Trophoblast cell (in vitro differentiated cells and primary cell): Measurements from ENCODE around the gene SLC6A18.

ENCODE experiments used
- DNase-seq, 2 donors: peaks; one replicate each; pipeline ENCODE4 v3.0.0-alpha.2; 2016
- H2AFZ ChIP-seq: 2 replicates; pipeline ENCODE4 v1.6.1; 2013; ENCODE audit warnings: low read length, moderate library complexity, mild to moderate bottlenecking; ENCODE audit not compliant: insufficient read depth, poor library complexity
- H2AK5ac ChIP-seq: 2 replicates; pipeline ENCODE4 v1.6.1; 2013; ENCODE audit warnings: mild to moderate bottlenecking, low read length
- H2BK120ac ChIP-seq: 2 replicates; pipeline ENCODE4 v1.6.1; 2013; ENCODE audit warnings: low read length, mild to moderate bottlenecking, moderate library complexity; ENCODE audit not compliant: insufficient read depth, poor library complexity
- H2BK12ac ChIP-seq: 2 replicates; pipeline ENCODE4 v1.6.1; 2013; ENCODE audit warnings: mild to moderate bottlenecking, low read length, moderate library complexity
- H2BK5ac ChIP-seq: 2 replicates; pipeline ENCODE4 v1.6.1; 2013; ENCODE audit warnings: low read length, low read depth, moderate library complexity, mild to moderate bottlenecking; ENCODE audit not compliant: poor library complexity
- H3K14ac ChIP-seq: 2 replicates; pipeline ENCODE4 v1.6.1; 2013; ENCODE audit warnings: mild to moderate bottlenecking, low read length
- H3K18ac ChIP-seq: 2 replicates; pipeline ENCODE4 v1.6.1; 2013; ENCODE audit warnings: mild to moderate bottlenecking, low read length
- H3K23ac ChIP-seq: 2 replicates; pipeline ENCODE4 v1.6.1; 2013; ENCODE audit warnings: low read length
- H3K27ac ChIP-seq: 2 replicates; pipeline ENCODE4 v1.5.1; 2013; ENCODE audit warnings: low read depth, mild to moderate bottlenecking, inconsistent platforms, low read length, moderate library complexity
- H3K27me3 ChIP-seq: 2 replicates; pipeline ENCODE4 v1.6.1; 2013; ENCODE audit warnings: inconsistent platforms, mild to moderate bottlenecking, low read length, moderate library complexity; ENCODE audit not compliant: insufficient read depth
- H3K36me3 ChIP-seq, 2 experiments: 1 replicate in 1 of 2; 2 replicates in 1 of 2; pipeline ENCODE4 v1.6.1; 2013; ENCODE audit warnings: low read length in 2 of 2, mild to moderate bottlenecking in 2 of 2, moderate library complexity in 1 of 2; ENCODE audit not compliant: insufficient read depth in 2 of 2, control insufficient read depth in 1 of 2
- H3K4ac ChIP-seq: 2 replicates; pipeline ENCODE4 v1.6.1; 2013; ENCODE audit warnings: low read depth, mild to moderate bottlenecking, low read length, moderate library complexity
- H3K4me1 ChIP-seq, 2 experiments: 1 replicate in 1 of 2; 2 replicates in 1 of 2; pipeline ENCODE4 v1.6.1; 2013; ENCODE audit warnings: low read length in 2 of 2, mild to moderate bottlenecking in 2 of 2, moderate library complexity in 1 of 2; ENCODE audit not compliant: insufficient read depth in 2 of 2, control insufficient read depth in 1 of 2
- H3K4me2 ChIP-seq: 2 replicates; pipeline ENCODE4 v1.6.1; 2013; ENCODE audit warnings: inconsistent platforms, mild to moderate bottlenecking, low read length, moderate library complexity
- H3K4me3 ChIP-seq: 2 replicates; pipeline ENCODE4 v1.5.1; 2013; ENCODE audit warnings: mild to moderate bottlenecking, low read depth, low read length, inconsistent platforms
- H3K79me1 ChIP-seq: one replicate; pipeline ENCODE4 v1.6.1; 2013; ENCODE audit warnings: low read length
- H3K79me2 ChIP-seq: 2 replicates; pipeline ENCODE4 v1.6.1; 2013; ENCODE audit warnings: low read length, mild to moderate bottlenecking; ENCODE audit not compliant: control insufficient read depth, insufficient read depth, poor library complexity
- H3K9ac ChIP-seq: 2 replicates; pipeline ENCODE4 v1.6.1; 2013; ENCODE audit warnings: mild to moderate bottlenecking, low read length
- H3K9me3 ChIP-seq: 2 replicates; pipeline ENCODE4 v1.6.1; 2013; ENCODE audit warnings: low read depth, mild to moderate bottlenecking, control low read depth, inconsistent platforms, low read length; ENCODE audit not compliant: insufficient read depth
- H4K12ac ChIP-seq: 2 replicates; pipeline ENCODE4 v1.6.1; 2013; ENCODE audit warnings: low read depth, mild to moderate bottlenecking, low read length, moderate library complexity
- H4K8ac ChIP-seq: 2 replicates; pipeline ENCODE4 v1.6.1; 2013; ENCODE audit warnings: low read depth, mild to moderate bottlenecking, low read length, moderate library complexity
- H4K91ac ChIP-seq: one replicate; pipeline ENCODE4 v1.6.1; 2013; ENCODE audit warnings: low read depth, mild to moderate bottlenecking, low read length, moderate library complexity
- WGBS: extraction: QIAGEN DNeasy Blood & Tissue Kit; methylation state at CpG from one replicate; pipeline ENCODE4 v1.1.7; 2013; ENCODE audit warnings: missing lambda C conversion rate; ENCODE audit not compliant: insufficient read length, insufficient coverage; ENCODE audit errors: extremely low coverage; 5-methylcytosine and 5-hydroxymethylcytosine counted together

SLC6A18 gene

DNA sequence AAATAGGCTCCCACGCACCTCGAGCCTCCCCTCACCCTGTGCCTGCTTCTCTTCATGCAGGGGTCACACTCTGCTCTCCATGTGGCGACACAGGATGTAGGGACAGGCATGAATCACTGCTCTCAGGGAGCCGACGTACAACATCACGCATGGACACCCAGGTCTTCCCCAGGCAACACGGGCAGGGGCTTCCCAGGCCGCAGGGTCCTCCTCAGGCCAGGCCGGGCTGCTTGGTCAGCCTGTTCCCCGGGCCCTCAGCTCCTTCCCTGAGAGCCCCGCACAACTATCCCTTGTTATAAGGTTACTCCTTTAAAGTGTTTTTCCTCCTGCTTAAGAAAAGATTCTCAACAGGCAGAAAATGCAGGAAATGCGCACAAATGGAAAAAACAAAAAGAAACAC lies 1.1 kb downstream of the SLC6A18 start:
- no CpG with 5 or more reads among the region's 12 CpGs for WGBS
- Histone ChIP-seq H3K79me2 (no peaks in the 10 kb centered on the region), H2AFZ (no peak overlapping the region)

DNA sequence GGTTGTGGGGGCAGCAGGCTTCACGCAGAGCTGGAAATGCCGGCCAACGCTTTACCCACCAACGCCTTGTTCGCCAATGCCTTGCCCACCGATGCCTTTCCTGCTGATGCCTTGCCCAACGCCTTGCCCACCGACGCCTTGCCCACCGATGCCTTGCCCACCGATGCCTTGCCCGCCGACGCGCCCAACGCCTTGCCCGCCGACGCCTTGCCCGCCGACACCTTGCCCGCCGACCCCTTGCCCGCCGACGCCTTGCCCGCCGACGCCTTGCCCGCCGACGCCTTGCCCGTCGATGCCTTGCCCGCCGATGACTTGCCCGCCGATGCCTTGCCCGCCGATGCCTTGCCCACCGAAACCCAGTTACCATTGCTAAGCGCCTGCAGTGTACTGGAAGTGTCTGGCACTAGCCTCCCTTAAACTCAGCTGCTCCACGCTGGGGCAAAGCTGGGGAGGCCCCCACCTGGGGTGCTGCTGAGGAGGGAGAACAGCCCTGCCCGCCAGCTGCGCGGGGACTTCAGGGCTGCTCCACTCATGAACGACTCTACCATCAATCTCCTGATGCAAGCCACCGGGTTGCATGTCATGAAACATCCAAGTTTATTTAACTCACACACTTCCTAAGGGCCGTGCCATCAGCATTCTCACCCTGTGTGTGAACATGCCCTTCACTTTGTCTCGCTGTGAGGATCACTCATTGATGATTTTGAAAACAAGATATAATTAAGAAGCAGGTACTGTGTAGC lies 1.8 kb downstream of the SLC6A18 start:
- no peak overlapping the region for H3K23ac ChIP-seq
- no peaks in the 10 kb centered on the region for H3K27me3 ChIP-seq
- no peak overlapping the region for H3K27ac ChIP-seq
- no peaks in the 10 kb centered on the region for H3K4me1 ChIP-seq
- H3K4me3 ChIP-seq, result no peak overlapping the region
- no peak overlapping the region for H4K91ac ChIP-seq
- no CpG with 5 or more reads among the region's 50 CpGs for WGBS
- no peak overlapping the region for H2AK5ac ChIP-seq
- no peak overlapping the region for H3K18ac ChIP-seq
- no peaks in the 10 kb centered on the region for H3K79me2 ChIP-seq
- DNase-seq, result no peak
- H2BK5ac ChIP-seq, result no peak overlapping the region
- H3K9me3 ChIP-seq, result peaks cover 8% of the 10 kb centered on the region
- no peak overlapping the region for H3K4ac ChIP-seq
- no peak overlapping the region for H2BK12ac ChIP-seq
- no peak overlapping the region for H4K12ac ChIP-seq
- H3K9ac ChIP-seq, result no peak overlapping the region
- no peaks in the 10 kb centered on the region for H3K36me3 ChIP-seq
- no peak overlapping the region for H3K4me2 ChIP-seq
- no peak overlapping the region for H2AFZ ChIP-seq
- no peaks in the 10 kb centered on the region for H3K79me1 ChIP-seq
- no peak overlapping the region for H3K14ac ChIP-seq
- H4K8ac ChIP-seq, result no peak overlapping the region
- no peak overlapping the region for H2BK120ac ChIP-seq

More for the DNA sequence above, 1.1 kb downstream of the SLC6A18 start:
- Histone ChIP-seq H3K23ac (no peak overlapping the region), H4K12ac (no peak overlapping the region), H4K91ac (no peak overlapping the region), H3K4me2 (no peak overlapping the region), H3K4ac (no peak overlapping the region), H3K18ac (no peak overlapping the region), H3K36me3 (no peaks in the 10 kb centered on the region), H2AK5ac (no peak overlapping the region), H4K8ac (no peak overlapping the region), H3K79me1 (no peaks in the 10 kb centered on the region), H3K14ac (no peak overlapping the region), H3K4me1 (no peaks in the 10 kb centered on the region), H3K27ac (no peak overlapping the region), H3K27me3 (no peaks in the 10 kb centered on the region), H3K9ac (no peak overlapping the region), H2BK12ac (no peak overlapping the region), H2BK120ac (no peak overlapping the region), H3K9me3 (peaks cover 12% of the 10 kb centered on the region), H3K4me3 (no peak overlapping the region), H2BK5ac (no peak overlapping the region)
- DNase-seq, result no peak

DNA sequence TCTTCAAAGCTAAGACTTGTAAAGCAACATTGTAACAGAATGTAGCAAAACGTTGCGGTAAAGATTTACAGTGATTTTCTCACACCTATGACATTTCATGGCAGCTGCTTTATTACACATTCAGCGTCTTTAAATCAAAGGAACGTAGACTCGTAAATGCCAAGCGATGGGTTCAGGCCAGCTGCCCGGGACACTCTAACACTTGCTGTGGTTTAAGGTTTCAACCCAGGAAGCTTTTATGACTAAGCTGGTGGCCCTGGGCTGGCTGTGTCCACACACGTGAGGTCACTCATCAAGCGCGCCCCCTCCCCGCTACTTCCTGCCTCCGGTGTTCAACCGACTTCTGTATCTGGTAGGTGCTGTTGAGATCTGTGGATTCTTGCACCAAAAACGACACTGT lies 2.5 kb downstream of the SLC6A18 start:
- Histone ChIP-seq H3K4me1 (no peaks in the 10 kb centered on the region), H3K4ac (no peak overlapping the region), H4K91ac (no peak overlapping the region), H3K4me3 (no peak overlapping the region), H2BK5ac (no peak overlapping the region), H4K12ac (no peak overlapping the region), H3K9ac (no peak overlapping the region), H3K9me3 (peaks cover 4% of the 10 kb centered on the region), H3K14ac (no peak overlapping the region), H2BK12ac (no peak overlapping the region), H3K79me2 (no peaks in the 10 kb centered on the region), H2BK120ac (no peak overlapping the region), H3K27me3 (no peaks in the 10 kb centered on the region), H3K23ac (no peak overlapping the region), H3K36me3 (no peaks in the 10 kb centered on the region), H2AK5ac (no peak overlapping the region), H2AFZ (no peak overlapping the region), H3K4me2 (no peak overlapping the region), H4K8ac (no peak overlapping the region), H3K27ac (no peak overlapping the region), H3K79me1 (no peaks in the 10 kb centered on the region), H3K18ac (no peak overlapping the region)
- DNase-seq, result no peak
- no CpG with 5 or more reads among the region's 14 CpGs for WGBS

DNA sequence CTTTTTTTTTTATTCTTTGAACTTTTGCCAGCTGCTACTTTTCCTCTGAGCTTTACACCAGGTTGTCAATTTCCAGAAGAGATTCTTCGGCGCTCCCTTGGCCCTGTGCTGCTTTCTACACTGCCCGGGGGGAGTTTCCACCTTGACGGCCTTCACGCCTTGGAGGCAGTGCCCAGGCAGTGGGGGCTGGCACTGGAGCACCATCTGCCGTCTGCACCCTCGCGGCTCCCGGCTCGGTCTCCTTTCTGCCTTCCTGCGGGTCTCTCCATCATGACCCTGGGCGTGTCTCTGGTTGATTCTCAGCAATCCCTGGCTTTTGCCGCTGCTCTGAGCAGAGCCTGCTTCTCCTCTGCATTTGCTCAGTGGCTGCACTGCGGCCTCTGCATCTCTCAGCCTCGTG lies 2.9 kb downstream of the SLC6A18 start:
- Histone ChIP-seq H2BK5ac (no peak overlapping the region), H2AFZ (no peak overlapping the region), H3K4me1 (no peaks in the 10 kb centered on the region), H4K91ac (no peak overlapping the region), H3K14ac (no peak overlapping the region), H4K12ac (no peak overlapping the region), H2AK5ac (no peak overlapping the region), H3K23ac (no peak overlapping the region), H3K27ac (no peak overlapping the region), H3K79me1 (no peaks in the 10 kb centered on the region), H3K36me3 (no peaks in the 10 kb centered on the region), H3K9ac (no peak overlapping the region), H3K27me3 (no peaks in the 10 kb centered on the region), H3K9me3 (peaks cover 4% of the 10 kb centered on the region), H3K18ac (no peak overlapping the region), H2BK120ac (no peak overlapping the region), H2BK12ac (no peak overlapping the region), H3K4ac (no peak overlapping the region), H3K4me3 (no peak overlapping the region), H3K79me2 (no peaks in the 10 kb centered on the region), H3K4me2 (no peak overlapping the region), H4K8ac (no peak overlapping the region)
- no peak for DNase-seq
- no CpG with 5 or more reads among the region's 15 CpGs for WGBS
